ENCODE measurements around the gene TMEM178B.
A peak's percentile ranks its signal among the peaks of the same experiment; 100 is the strongest.

The TMEM178B gene

DNA sequence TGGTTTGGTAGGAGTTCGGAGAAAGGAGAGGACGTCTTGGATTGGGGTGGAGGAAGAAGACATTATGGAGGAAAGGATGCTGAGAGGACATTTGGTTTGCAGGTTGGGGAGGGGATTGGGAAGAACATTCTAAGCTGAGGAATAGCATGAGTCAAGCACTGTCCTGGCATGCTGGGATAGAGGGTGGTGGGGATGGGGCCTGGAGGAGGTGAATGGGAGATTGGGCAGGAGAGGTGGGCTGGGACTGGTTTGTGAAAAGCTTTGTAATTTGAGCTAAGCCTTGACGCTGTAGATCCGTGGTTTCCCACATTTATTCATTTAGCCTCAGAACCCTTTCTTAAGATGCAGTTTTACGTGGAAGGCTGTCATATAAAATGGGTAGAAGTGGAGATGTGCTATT, 52.2 kb downstream of the TMEM178B start:
- in situ Hi-C loops (cut with HindIII; ENCODE audit: low pct_ligation_motif_present, low pct_unique_long_range_greater_than_20kb, low sequenced_read_pairs), result no loop called here

GRCh38 chr7:141128506-141128905, 54.6 kb downstream of the TMEM178B start:
- in situ Hi-C loops (cut with HindIII; ENCODE audit: low pct_ligation_motif_present, low pct_unique_long_range_greater_than_20kb, low sequenced_read_pairs), result no loop called here
- DNase-seq, result no peak

More for the DNA sequence above, 52.2 kb downstream of the TMEM178B start:
- DNase-seq, result no peak

GRCh38 chr7:141128931-141129330, 55.1 kb downstream of the TMEM178B start:
- in situ Hi-C loops (cut with HindIII; ENCODE audit: low pct_ligation_motif_present, low pct_unique_long_range_greater_than_20kb, low sequenced_read_pairs), result no loop called here
- no peak for DNase-seq

DNA sequence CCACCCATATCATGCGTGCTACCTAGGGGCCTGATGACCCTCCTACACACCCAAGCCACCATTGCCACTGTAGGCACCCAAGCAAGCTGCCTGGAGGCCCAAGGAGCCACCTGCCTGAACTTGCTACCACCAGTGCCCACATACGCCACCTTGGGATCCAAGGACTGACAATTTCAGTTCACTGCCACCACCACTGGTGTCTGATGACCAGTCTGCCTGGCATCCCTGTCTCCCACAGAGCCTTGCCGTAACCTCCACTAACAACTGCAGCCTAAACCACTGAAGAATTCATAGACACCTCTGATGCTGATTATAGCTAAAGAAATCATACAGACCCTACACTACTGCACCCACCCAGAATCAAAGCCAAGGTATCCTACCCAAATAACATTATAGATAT, 58.8 kb downstream of the TMEM178B start:
- in situ Hi-C loops (cut with HindIII; ENCODE audit: low pct_ligation_motif_present, low pct_unique_long_range_greater_than_20kb, low sequenced_read_pairs), result no loop called here
- DNase-seq, result no peak

DNA sequence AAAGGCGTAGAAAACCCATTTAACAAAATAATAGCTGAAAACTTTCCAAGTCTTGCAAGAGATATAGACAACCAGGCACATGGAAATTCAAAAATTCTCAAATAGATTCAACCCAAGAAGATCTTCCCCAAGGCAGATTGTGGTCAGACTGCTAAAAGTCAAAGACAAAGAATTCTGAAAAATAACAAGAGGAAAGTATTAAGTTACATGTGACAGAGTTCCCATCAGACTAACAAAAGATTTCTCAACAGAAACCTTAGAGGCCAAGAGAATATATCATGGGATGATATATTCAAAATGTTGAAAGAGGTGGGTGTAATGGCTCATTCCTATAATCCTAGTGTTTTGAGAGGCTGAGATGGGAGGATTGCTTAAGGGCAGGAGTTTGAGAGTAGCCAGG, 59.8 kb downstream of the TMEM178B start:
- in situ Hi-C loops (cut with HindIII; ENCODE audit: low pct_ligation_motif_present, low pct_unique_long_range_greater_than_20kb, low sequenced_read_pairs), result no loop called here

DNA sequence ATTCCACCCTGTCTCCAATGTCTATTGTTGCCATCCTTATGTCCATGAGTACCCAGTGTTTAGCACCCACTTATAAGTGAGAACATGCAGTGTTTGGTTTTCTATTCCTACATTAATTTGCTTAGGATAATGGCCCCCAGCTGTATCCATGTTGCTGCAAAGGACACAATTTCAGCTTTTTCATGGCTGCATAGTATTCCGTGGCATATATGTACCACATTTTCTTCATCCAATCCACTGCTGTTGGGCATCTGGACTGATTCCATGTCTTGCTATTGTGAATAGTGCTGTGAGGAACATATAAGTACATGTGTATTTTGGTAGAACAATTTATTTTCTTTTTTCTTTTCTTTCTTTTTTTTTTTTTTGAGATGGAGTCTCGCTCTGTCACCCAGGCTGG, 68.2 kb downstream of the TMEM178B start:
- in situ Hi-C loops (cut with HindIII; ENCODE audit: low pct_ligation_motif_present, low pct_unique_long_range_greater_than_20kb, low sequenced_read_pairs), result no loop called here
- DNase-seq, result no peak

More for the DNA sequence above, 59.8 kb downstream of the TMEM178B start:
- DNase-seq, result no peak

DNA sequence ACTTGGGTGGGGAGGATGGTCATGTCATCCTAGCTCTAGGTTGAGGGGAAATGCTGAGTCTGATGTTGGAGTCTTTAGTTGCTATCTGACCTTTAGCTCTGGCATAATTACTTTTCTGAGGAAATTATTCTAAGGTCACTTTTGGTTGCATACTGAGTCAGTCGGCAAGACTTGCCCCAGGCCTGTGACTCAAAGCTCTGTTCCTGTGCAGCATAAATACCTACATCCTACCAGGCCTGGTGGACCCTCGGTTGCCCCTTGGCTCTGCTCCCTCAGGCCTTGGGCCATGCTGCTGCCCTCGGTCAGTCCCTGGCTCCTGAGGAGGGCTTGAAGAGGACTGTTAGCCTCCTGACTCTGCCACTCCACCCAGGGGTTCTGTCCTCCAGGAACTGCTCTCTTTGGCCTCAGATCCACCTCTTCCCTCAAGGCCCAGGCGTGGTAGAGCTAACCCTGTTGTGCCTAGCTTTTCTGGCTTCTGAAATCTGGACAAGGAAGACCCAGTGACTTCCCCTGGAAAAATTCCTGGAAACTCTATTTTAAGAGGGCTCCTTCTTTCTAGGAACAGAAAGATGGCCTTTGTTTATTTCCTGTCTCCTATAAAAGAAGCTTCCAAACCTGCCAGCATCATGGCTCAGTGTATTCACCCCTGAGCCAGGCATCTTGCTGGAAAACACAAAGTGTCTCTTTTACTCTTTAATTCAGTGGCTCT, 71.2 kb downstream of the TMEM178B start:
- in situ Hi-C loops (cut with HindIII; ENCODE audit: low pct_ligation_motif_present, low pct_unique_long_range_greater_than_20kb, low sequenced_read_pairs), result no loop called here
- no peak for DNase-seq

- no peak for DNase-seq
- in situ Hi-C loops (cut with HindIII; ENCODE audit: low pct_ligation_motif_present, low pct_unique_long_range_greater_than_20kb, low sequenced_read_pairs), result no loop called here
Observed at GRCh38 chr7:141145630-141145982, 71.7 kb downstream of the TMEM178B start.

DNA sequence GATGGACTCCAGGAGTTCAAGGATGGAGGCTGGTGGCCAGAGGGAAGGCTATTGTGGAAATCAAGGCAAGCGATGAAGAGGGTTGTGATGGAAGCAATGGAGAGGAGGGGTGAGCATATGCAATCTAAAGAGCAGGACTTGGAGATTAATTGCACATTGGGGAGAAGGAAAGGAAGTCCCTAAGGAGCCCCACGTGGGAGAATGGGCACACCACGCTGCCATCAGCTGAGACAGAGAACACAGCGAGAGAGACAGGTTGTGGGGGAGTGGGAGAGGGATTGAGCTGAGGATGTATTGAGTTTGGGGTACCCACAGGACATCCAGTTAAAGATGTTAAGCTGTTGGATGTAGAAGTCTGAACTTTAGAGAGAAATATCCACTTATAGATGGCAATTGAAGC, 73.6 kb downstream of the TMEM178B start:
- in situ Hi-C loops (cut with HindIII; ENCODE audit: low pct_ligation_motif_present, low pct_unique_long_range_greater_than_20kb, low sequenced_read_pairs), result no loop called here

GRCh38 chr7:141150465-141150864, 76.6 kb downstream of the TMEM178B start:
- no peak for DNase-seq
- in situ Hi-C loops (cut with HindIII; ENCODE audit: low pct_ligation_motif_present, low pct_unique_long_range_greater_than_20kb, low sequenced_read_pairs), result no loop called here

More for the DNA sequence above, 73.6 kb downstream of the TMEM178B start:
- no peak for DNase-seq

- in situ Hi-C loops (cut with HindIII; ENCODE audit: low pct_ligation_motif_present, low pct_unique_long_range_greater_than_20kb, low sequenced_read_pairs), result no loop called here
- no peak for DNase-seq
Observed at GRCh38 chr7:141151746-141152145, 77.9 kb downstream of the TMEM178B start.

DNA sequence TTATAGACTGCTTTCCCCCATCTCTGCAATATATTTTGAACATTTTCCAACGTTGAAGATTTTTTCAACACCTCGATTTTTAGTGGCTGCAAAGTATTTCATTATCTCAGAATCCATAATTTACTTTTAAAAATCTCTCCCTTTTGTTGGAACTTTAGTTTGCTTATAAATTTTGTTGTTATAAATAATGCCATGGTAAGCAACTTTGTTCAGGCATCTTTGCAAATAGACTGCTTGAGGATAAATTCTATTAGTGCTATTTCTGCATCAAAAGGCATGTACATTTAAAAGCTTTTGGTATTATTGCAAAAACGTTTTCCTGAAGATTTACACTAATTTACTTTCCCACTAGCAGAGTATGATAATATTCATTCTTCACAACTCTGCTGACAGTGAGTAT, 79.4 kb downstream of the TMEM178B start:
- no peak for DNase-seq
- in situ Hi-C loops (cut with HindIII; ENCODE audit: low pct_ligation_motif_present, low pct_unique_long_range_greater_than_20kb, low sequenced_read_pairs), result no loop called here

GRCh38 chr7:141154131-141154732, 80.4 kb downstream of the TMEM178B start:
- DNase-seq, result no peak
- in situ Hi-C loops (cut with HindIII; ENCODE audit: low pct_ligation_motif_present, low pct_unique_long_range_greater_than_20kb, low sequenced_read_pairs), result no loop called here

DNA sequence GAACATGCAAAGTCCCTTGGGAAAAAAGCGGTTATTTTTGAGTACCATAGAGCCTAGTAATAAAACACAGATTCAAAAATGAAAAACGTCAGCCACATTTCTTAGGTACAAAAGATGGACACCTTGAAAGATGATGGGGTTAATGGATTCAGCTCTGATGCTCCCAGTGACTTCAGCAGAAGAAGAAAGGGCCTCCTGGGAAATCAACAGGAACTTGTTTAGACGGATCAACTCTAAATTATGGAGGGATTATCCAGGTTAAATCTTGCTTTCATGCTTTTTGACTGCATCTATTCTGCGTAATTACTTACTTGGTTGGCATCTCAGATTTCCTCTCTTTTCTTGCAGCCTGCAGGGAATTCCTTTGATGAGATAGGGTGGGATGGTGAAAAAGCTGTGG, 82.5 kb downstream of the TMEM178B start:
- no peak for DNase-seq
- in situ Hi-C loops (cut with HindIII; ENCODE audit: low pct_ligation_motif_present, low pct_unique_long_range_greater_than_20kb, low sequenced_read_pairs), result no loop called here

DNA sequence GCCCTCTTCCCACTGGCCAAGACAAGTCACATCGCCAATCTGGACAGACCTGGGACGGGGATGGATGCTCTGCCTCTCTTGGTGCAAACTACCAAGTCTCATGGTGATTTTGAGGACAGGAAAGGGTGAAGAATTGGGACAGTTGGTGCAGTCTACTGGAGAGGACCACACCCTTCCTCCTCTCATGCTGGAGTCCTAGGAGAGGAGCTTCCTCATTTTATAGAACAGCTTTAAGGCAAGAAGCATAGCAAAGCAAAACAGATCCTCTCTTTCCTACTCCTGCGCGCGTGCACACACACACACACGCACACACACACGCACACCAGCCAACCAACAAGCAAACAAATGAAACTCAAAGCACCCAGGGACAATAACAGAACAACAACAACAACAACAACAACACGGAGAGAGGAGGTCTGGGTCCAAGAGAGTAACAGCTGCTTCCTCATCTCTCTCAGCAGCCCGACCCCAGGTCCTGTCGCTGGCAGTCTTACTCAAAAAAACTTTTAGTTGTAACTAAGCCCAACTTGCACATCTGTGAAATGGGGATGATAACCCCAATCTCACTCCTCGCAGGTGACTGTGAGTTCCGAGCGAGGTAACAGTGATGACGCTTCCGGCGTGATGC, 83.4 kb downstream of the TMEM178B start:
- DNase-seq, result no peak
- in situ Hi-C loops (cut with HindIII; ENCODE audit: low pct_ligation_motif_present, low pct_unique_long_range_greater_than_20kb, low sequenced_read_pairs), result no loop called here

GRCh38 chr7:141158561-141158960, 84.7 kb downstream of the TMEM178B start:
- DNase-seq, result peak; percentile 100

DNA sequence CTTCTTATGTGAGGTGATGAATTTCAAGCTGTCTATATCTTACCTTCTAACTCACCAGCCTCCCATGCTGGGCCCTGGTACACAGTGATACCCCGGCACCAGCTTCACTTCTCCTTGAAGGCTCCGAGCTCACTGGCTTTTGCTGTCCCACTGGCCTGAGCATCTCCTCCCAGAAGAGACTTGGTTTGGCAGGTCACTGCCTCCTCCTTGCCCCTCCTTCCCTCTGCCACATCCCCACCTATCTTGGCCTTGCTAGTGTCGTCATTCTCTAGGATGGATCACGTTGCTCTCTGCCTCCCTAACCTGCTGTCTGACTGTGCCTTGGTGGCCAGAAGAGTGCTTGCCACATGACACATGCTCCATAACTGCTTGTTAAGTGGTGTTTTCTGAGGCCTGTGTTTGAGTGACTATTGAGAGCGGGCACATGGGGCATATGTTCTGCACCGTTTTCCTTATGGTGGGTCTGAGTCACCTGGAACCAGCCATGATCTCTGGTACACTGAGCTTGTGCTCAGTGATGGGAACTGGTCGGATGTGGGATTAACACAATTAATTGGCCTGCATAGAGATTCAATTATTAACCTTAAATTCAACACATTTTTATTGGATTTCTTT, 86.5 kb downstream of the TMEM178B start:
- in situ Hi-C loops (cut with HindIII; ENCODE audit: low pct_ligation_motif_present, low pct_unique_long_range_greater_than_20kb, low sequenced_read_pairs), result no loop called here
- no peak for DNase-seq

More at GRCh38 chr7:141158561-141158960, 84.7 kb downstream of the TMEM178B start:
- in situ Hi-C loops (cut with HindIII; ENCODE audit: low pct_ligation_motif_present, low pct_unique_long_range_greater_than_20kb, low sequenced_read_pairs), result no loop called here

- in situ Hi-C loops (cut with HindIII; ENCODE audit: low pct_ligation_motif_present, low pct_unique_long_range_greater_than_20kb, low sequenced_read_pairs), result no loop called here
- peak; percentile 22 for DNase-seq
Observed at GRCh38 chr7:141161550-141162535, 88.0 kb downstream of the TMEM178B start.
